Measurements from ENCODE around the gene TLE1. TPM values are rescaled to one million over a fixed set of nuclear protein-coding genes. Genes with fewer than 3 reads are reported as not detected.

Gene TLE1
- total RNA-seq, 1 experiment from 2014 or later, result 17.3 TPM

DNA sequence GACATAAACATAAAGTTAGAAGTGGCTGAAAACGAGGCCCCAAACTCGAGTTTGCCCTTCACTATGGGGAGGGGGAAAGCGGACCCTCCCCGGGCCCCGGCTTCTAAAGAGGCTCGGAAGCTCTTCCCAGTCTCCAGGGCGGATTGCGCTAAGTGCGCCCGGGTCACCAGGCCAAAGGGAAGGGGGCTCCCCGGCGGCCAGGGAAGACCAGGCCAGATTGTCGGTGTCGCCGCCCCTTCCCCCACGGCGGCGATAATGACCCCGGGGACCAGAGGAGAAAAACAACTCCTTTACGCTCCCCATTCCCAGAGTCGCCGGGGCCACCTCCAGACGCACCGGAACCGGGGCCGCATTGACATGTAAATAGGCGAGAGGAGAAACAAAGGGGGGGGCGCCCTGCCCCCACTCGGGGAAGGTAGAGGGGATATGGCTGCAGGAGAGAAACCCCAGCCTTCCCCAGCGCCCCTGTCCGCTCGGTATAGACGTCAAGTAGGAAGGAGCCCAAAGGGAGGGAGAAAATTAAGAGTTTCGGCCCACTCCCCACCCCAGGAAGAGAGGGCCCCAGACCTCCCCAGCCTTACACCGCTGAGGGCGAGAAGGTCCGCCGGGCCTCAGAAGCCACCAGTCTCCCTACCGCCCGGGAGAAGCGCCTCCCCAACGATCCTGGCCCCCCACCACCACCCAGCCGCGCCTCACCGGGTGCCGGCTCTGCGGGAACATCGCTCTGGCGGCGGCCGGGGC, 1.7 kb downstream of the TLE1 start:
- Histone ChIP-seq H3K36me3 (ENCODE audit: control insufficient read depth in 1 of 2, insufficient read depth in 2 of 2, low read length in 2 of 2) (peaks cover 0 to 7% of the 10 kb centered on the region in 2 experiments; a peak in 2 of 4 replicates), H4K20me1 (ENCODE audit: insufficient read depth) (no peaks in the 10 kb centered on the region), H3K9me3 (ENCODE audit: control insufficient read depth in 1 of 2, insufficient read depth in 1 of 2, low read depth in 1 of 2, low read length in 2 of 2) (no peaks in the 10 kb centered on the region), H3K27ac (ENCODE audit: low read depth, low read length) (peak overlapping the region; percentile 11; the same call in 1 of the 2 replicates), H3K9me2 (ENCODE audit: insufficient read depth) (no peaks in the 10 kb centered on the region), H3K4me1 (ENCODE audit: control insufficient read depth in 1 of 2, insufficient read depth in 2 of 2, low read length in 2 of 2) (peaks cover 16 to 28% of the 10 kb centered on the region in 2 experiments), H2AFZ (ENCODE audit: low read depth, low read length, poor library complexity, severe bottlenecking) (no peak overlapping the region), H3K4me3 (replicated peaks in 1 of 2; ENCODE audit: low read depth in 1 of 2, low read length in 2 of 2) (peak overlapping the region; percentile 63 to 72), H3K4me2 (ENCODE audit: low read length) (peak overlapping the region; percentile 95), H3K27me3 (ENCODE audit: insufficient read depth, low read length) (no peaks in the 10 kb centered on the region), H3K9ac (ENCODE audit: low read length) (peak overlapping the region; percentile 58), H3K79me2 (ENCODE audit: insufficient read depth, low read length) (peaks cover 35% of the 10 kb centered on the region)
- no peak for DNase-seq (ENCODE audit: low read depth, low spot score)
- ChIA-PET POLR2A (no interaction called here), RAD21 (ENCODE audit: low non-redundant PET in 1 of 2, low total read pairs in 2 of 2, uncharacterized antibody in 2 of 2, unreplicated experiment in 2 of 2) (no interaction called here), CTCF (no interaction called here)
- no peak for ATAC-seq
- intact Hi-C loops (cut with micrococcal nuclease), result loop anchor here (1.0 to 5.0 kb wide), 2 partner anchors 164 to 225 kb away; no protein-coding TSS in a partner anchor
- no TSS peak for BruUV-seq (replicated peaks)
- no peak for TF ChIP-seq EGR1 (IDR thresholded peaks at IDR 0.05; ENCODE audit: low read depth)
- no peak for TF ChIP-seq RAD21 (IDR thresholded peaks at IDR 0.05; ENCODE audit: low read depth)
- TF ChIP-seq ELF1 (IDR thresholded peaks at IDR 0.05; ENCODE audit: borderline replicate concordance, low read depth), result no peak
- TF ChIP-seq, protein P1, sequence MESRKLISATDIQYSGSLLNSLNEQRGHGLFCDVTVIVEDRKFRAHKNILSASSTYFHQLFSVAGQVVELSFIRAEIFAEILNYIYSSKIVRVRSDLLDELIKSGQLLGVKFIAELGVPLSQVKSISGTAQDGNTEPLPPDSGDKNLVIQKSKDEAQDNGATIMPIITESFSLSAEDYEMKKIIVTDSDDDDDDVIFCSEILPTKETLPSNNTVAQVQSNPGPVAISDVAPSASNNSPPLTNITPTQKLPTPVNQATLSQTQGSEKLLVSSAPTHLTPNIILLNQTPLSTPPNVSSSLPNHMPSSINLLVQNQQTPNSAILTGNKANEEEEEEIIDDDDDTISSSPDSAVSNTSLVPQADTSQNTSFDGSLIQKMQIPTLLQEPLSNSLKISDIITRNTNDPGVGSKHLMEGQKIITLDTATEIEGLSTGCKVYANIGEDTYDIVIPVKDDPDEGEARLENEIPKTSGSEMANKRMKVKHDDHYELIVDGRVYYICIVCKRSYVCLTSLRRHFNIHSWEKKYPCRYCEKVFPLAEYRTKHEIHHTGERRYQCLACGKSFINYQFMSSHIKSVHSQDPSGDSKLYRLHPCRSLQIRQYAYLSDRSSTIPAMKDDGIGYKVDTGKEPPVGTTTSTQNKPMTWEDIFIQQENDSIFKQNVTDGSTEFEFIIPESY (IDR thresholded peaks at IDR 0.05; ENCODE audit: extremely low read depth, insufficient replicate concordance, low read length), result no peak
- TF ChIP-seq EZH2phosphoT487 (IDR thresholded peaks at IDR 0.05; ENCODE audit: borderline replicate concordance), result no peak
- TF ChIP-seq POLR2A (IDR thresholded peaks at IDR 0.05; ENCODE audit: borderline replicate concordance, extremely low read depth, insufficient read depth, insufficient read length), result no peak
- TF ChIP-seq POLR2AphosphoS5 (IDR thresholded peaks at IDR 0.05; ENCODE audit: low read depth, low read length), result no peak
- TF ChIP-seq YY1 (IDR thresholded peaks at IDR 0.05; ENCODE audit: extremely low read depth, insufficient replicate concordance, low read depth, low read length), result no peak
- TF ChIP-seq FOSL1 (IDR thresholded peaks at IDR 0.05; ENCODE audit: low read depth), result no peak

Measured in HCT116 (cell line).